Measurements from ENCODE around the gene OCSTAMP. TPM values are rescaled to one million over a fixed set of nuclear protein-coding genes. Genes with fewer than 3 reads are reported as not detected.

The OCSTAMP gene
- total and polyA plus RNA-seq, 10 of the 15 experiments (the other 5 are each of a cell fraction or from before 2014, with no cell fraction given): 0.09 to 0.46 (median 0.22) TPM; not detected in 2

GRCh38 chr20:46552460-46553420, 2.3 kb upstream of the OCSTAMP start (continued):
- TF ChIP-seq RUNX3 (IDR thresholded peaks at IDR 0.05; ENCODE audit: low read length): peak; percentile 99

GRCh38 chr20:46551522-46552381, 1.3 kb upstream of the OCSTAMP start:
- BruUV-seq (replicated peaks): TSS peak; percentile 76
- POLR2A ChIA-PET: interaction anchor here (0.6 to 2.2 kb wide), 5 partner anchors 11 to 917 kb away, joined by 3 to 9 read pairs (median 4); no protein-coding TSS in a partner anchor
- intact Hi-C loops (cut with micrococcal nuclease; ENCODE audit: unreplicated experiment): no loop called here
- TF ChIP-seq MTA3 (IDR thresholded peaks at IDR 0.05; ENCODE audit: borderline replicate concordance, low read length) (0 out of 2 replicates have a peak, but pooled peaks have one; percentile 32), CREM (IDR thresholded peaks at IDR 0.05; ENCODE audit: low read depth) (peak; percentile 61; the same call in 1 of the 2 replicates), CREB1 (IDR thresholded peaks at IDR 0.05; ENCODE audit: low read depth) (0 out of 2 replicates have a peak, but pooled peaks have one; percentile 30), CTCF (IDR thresholded peaks at IDR 0.05 in 2 of 3, conservative IDR thresholded peaks at IDR 0.05 in 1 of 3; ENCODE audit: control insufficient read depth in 2 of 3, extremely low read depth in 1 of 3, insufficient read depth in 1 of 3, low read depth in 3 of 3, low read length in 3 of 3) (no peak), CBX5 (IDR thresholded peaks at IDR 0.05; ENCODE audit: low read depth) (no peak), IKZF1 (conservative IDR thresholded peaks at IDR 0.05) (peak; percentile 51), POLR2AphosphoS5 (IDR thresholded peaks at IDR 0.05; ENCODE audit: low read length) (peak; percentile 79), EP300 (IDR thresholded peaks at IDR 0.05; ENCODE audit: borderline replicate concordance in 1 of 2, control insufficient read depth in 1 of 2, low read depth in 2 of 2, low read length in 2 of 2) (peak in 1 of 2 experiments; percentile 34; a peak in 1 of 4 replicates), SRF (IDR thresholded peaks at IDR 0.05; ENCODE audit: low read depth in 2 of 2, low read length in 2 of 2) (peak; percentile 80 to 97), RFX5 (IDR thresholded peaks at IDR 0.05; ENCODE audit: low read depth, low read length) (no peak), SPI1 (IDR thresholded peaks at IDR 0.05; ENCODE audit: borderline replicate concordance, insufficient read depth, low read depth, low read length) (peak; percentile 74; the same call in 1 of the 2 replicates)

More at GRCh38 chr20:46551522-46552381, 1.3 kb upstream of the OCSTAMP start:
- Histone ChIP-seq H3K9ac (ENCODE audit: control insufficient read depth, insufficient read depth, low read length) (peak overlapping the region; percentile 27), H4K20me1 (ENCODE audit: control insufficient read depth, insufficient read depth) (no peaks in the 10 kb centered on the region), H3K27me3 (replicated peaks in 1 of 2; ENCODE audit: control insufficient read depth in 2 of 2, insufficient read depth in 2 of 2, low read length in 1 of 2) (no peaks in the 10 kb centered on the region), H3K27ac (ENCODE audit: control insufficient read depth, insufficient read depth) (peak overlapping the region; percentile 76), H3K4me3 (no peak overlapping the region; the same call in 1 of the 2 replicates), H3K4me2 (ENCODE audit: control insufficient read depth, insufficient read depth) (0 out of 2 replicates have a peak overlapping the region, but pooled peaks have one; percentile 24), H3K9me3 (replicated peaks; ENCODE audit: control insufficient read depth, insufficient read depth, low read length) (no peaks in the 10 kb centered on the region), H3K79me2 (ENCODE audit: control insufficient read depth, insufficient read depth, low read length) (no peaks in the 10 kb centered on the region), H3K4me1 (ENCODE audit: control insufficient read depth, insufficient read depth, low read length) (peaks cover 71% of the 10 kb centered on the region), H3K36me3 (ENCODE audit: control insufficient read depth in 2 of 2, insufficient read depth in 2 of 2, low read length in 1 of 2) (no peaks in the 10 kb centered on the region), H2AFZ (ENCODE audit: control insufficient read depth, low read depth, low read length) (peak overlapping the region; percentile 30; the same call in 1 of the 2 replicates)
- WGBS (ENCODE audit: insufficient coverage, insufficient replicate concordance, low lambda C conversion rate, missing lambda C conversion rate): 59% methylated on average over 12 of the region's 12 CpGs
- SMC1A ChIA-PET (ENCODE audit: uncharacterized antibody, unreplicated experiment): interaction anchor here (0.7 to 4.3 kb wide), 7 partner anchors 13 to 954 kb away, joined by 3 to 19 read pairs (median 3); no protein-coding TSS in a partner anchor
- RAD21 ChIA-PET (ENCODE audit: unreplicated experiment): interaction anchor here (0.8 to 2.3 kb wide), 6 partner anchors 9 to 132 kb away, joined by 3 to 8 read pairs (median 4); no protein-coding TSS in a partner anchor
- FAIRE-seq (peak; percentile 35), ATAC-seq (peak; percentile 83), DNase-seq (ENCODE audit: low read depth, low spot score) (no peak)
- CTCF ChIA-PET: interaction anchor here (0.6 to 4.3 kb wide), 11 partner anchors 10 to 135 kb away, joined by 3 to 43 read pairs (median 3); no protein-coding TSS in a partner anchor
- in situ Hi-C loops (cut with MboI): loop anchor here (10.0 kb wide), 1 partner anchor 133 kb away; the partner anchor contains the start of gene TP53RK
